Activated effector memory CD4-positive, alpha-beta T cell treated with anti-CD3 and anti-CD28 coated beads, Interleukin-2, amount 50 U/mL, for 16 hours (primary cell): ENCODE results near the gene STIM1.

Source experiments
- DNase-seq: peaks from one replicate; pipeline ENCODE4 v3.0.0-alpha.2; 2020

STIM1 gene

GRCh38 chr11:3856856-3857553 lies 1.5 kb downstream of the STIM1 start:
- no peak for DNase-seq

- no peak for DNase-seq
Measured at GRCh38 chr11:3857628-3858027, 2.2 kb downstream of the STIM1 start.

- peak; percentile 77 for DNase-seq
Measured at GRCh38 chr11:3859373-3859881, 4.0 kb downstream of the STIM1 start.

GRCh38 chr11:3860375-3860774 lies 4.9 kb downstream of the STIM1 start:
- DNase-seq: peak; percentile 78

GRCh38 chr11:3860898-3861393 lies 5.5 kb downstream of the STIM1 start:
- DNase-seq: peak; percentile 78

GRCh38 chr11:3861683-3862082 lies 6.2 kb downstream of the STIM1 start:
- DNase-seq: no peak

GRCh38 chr11:3865388-3866193 lies 10.1 kb downstream of the STIM1 start:
- no peak for DNase-seq

- DNase-seq: no peak
Measured at GRCh38 chr11:3866206-3866605, 10.7 kb downstream of the STIM1 start.

- no peak for DNase-seq
Measured at GRCh38 chr11:3866836-3867208, 11.4 kb downstream of the STIM1 start.

GRCh38 chr11:3867209-3868091 lies 12.0 kb downstream of the STIM1 start:
- no peak for DNase-seq

- no peak for DNase-seq
Measured at GRCh38 chr11:3873712-3874349, 18.4 kb downstream of the STIM1 start.

GRCh38 chr11:3876613-3877012 lies 21.1 kb downstream of the STIM1 start:
- DNase-seq: no peak

- no peak for DNase-seq
Measured at GRCh38 chr11:3877364-3878257, 22.1 kb downstream of the STIM1 start.

- DNase-seq: no peak
Measured at GRCh38 chr11:3878258-3878584, 22.8 kb downstream of the STIM1 start.

GRCh38 chr11:3879216-3879966 lies 23.9 kb downstream of the STIM1 start:
- no peak for DNase-seq

- DNase-seq: no peak
Measured at GRCh38 chr11:3879967-3880542, 24.6 kb downstream of the STIM1 start.

GRCh38 chr11:3880724-3881123 lies 25.3 kb downstream of the STIM1 start:
- DNase-seq: no peak

- no peak for DNase-seq
Measured at GRCh38 chr11:3882655-3883054, 27.2 kb downstream of the STIM1 start.

- no peak for DNase-seq
Measured at GRCh38 chr11:3885855-3886254, 30.4 kb downstream of the STIM1 start.

GRCh38 chr11:3886985-3887384 lies 31.5 kb downstream of the STIM1 start:
- DNase-seq: no peak
